ENCODE measurements around the gene SLC2A2.

Gene SLC2A2

GRCh38 chr3:171001250-171001893, 25.1 kb downstream of the SLC2A2 start:
- Histone ChIP-seq H3K4me1 (ENCODE audit: low read length) (peaks cover 6% of the 10 kb centered on the region; the same call in 1 of the 2 replicates), H3K9me3 (ENCODE audit: insufficient read depth, low read length) (no peaks in the 10 kb centered on the region), H3K9ac (ENCODE audit: low read length) (no peak overlapping the region), H2AFZ (ENCODE audit: low read depth, low read length) (no peak overlapping the region), H3K27ac (ENCODE audit: low read length) (no peak overlapping the region), H3K4me3 (ENCODE audit: low read length) (no peak overlapping the region), H3K36me3 (replicated peaks; ENCODE audit: low read depth, low read length) (no peaks in the 10 kb centered on the region), H3K79me2 (ENCODE audit: low read length) (no peaks in the 10 kb centered on the region), H3K27me3 (ENCODE audit: low read depth, low read length) (no peaks in the 10 kb centered on the region), H3K4me2 (ENCODE audit: low read length) (no peak overlapping the region), H4K20me1 (ENCODE audit: insufficient read depth, low read length) (no peaks in the 10 kb centered on the region)
- TF ChIP-seq EZH2phosphoT487 (IDR thresholded peaks at IDR 0.05; ENCODE audit: low read depth) = no peak
- TF ChIP-seq CTCF (IDR thresholded peaks at IDR 0.05; ENCODE audit: low read depth, low read length) = no peak

DNA sequence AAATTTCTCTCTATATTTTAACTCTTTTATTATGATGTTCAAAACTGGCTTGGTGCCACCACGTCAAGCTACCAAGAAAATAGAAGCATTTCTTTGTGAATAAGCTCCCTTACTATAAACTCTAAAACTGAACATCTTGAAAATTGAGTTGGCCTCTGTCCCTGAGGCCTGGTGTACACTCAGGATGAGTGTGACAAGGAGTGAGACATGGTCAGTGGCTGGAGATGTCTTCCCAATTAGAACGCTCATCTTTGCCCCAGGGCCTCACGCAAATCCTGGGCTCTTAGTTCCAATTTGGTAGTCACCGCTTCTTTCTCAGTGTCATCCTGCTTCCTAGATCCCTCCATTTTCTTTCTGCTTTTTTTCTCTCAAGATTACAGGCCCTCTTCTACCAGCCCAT, 26.2 kb downstream of the SLC2A2 start:
- no peak overlapping the region for H2AFZ ChIP-seq (ENCODE audit: low read depth, low read length)
- H3K9ac ChIP-seq (ENCODE audit: low read length) = no peak overlapping the region
- H3K36me3 ChIP-seq (replicated peaks; ENCODE audit: low read depth, low read length) = no peaks in the 10 kb centered on the region
- no peak overlapping the region for H3K27ac ChIP-seq (ENCODE audit: low read length)
- no peak overlapping the region for H3K4me2 ChIP-seq (ENCODE audit: low read length)
- H3K4me3 ChIP-seq (ENCODE audit: low read length) = no peak overlapping the region
- H3K4me1 ChIP-seq (ENCODE audit: low read length) = peaks cover 6% of the 10 kb centered on the region; the same call in 1 of the 2 replicates
- H3K79me2 ChIP-seq (ENCODE audit: low read length) = no peaks in the 10 kb centered on the region
- no peaks in the 10 kb centered on the region for H3K27me3 ChIP-seq (ENCODE audit: low read depth, low read length)
- no peak for TF ChIP-seq EZH2phosphoT487 (IDR thresholded peaks at IDR 0.05; ENCODE audit: low read depth)
- no peaks in the 10 kb centered on the region for H3K9me3 ChIP-seq (ENCODE audit: insufficient read depth, low read length)
- H4K20me1 ChIP-seq (ENCODE audit: insufficient read depth, low read length) = no peaks in the 10 kb centered on the region

DNA sequence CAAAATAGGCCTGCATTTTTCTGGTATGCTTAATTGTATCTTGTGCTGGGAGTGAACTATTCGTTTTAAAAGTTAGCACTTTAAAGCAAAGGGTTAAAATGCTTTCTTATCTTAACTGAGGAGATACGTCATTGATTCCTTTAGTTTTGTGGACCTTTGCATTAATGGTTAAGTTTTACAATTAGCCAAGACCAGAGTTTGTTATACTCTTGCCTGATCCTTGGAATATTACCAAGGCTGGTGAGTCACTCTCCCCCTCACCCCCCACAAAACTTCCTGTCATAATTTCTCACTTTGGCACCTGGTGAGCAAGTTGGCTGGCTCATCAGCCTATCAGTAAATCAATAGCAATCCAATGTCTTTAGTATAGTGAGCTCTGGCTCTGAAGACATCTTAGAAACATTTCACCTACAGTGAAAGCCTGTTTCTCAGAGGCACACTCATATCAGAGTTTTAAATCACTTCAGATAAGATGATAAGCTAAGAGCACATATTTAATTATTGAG, 26.7 kb downstream of the SLC2A2 start:
- no peak overlapping the region for H3K27ac ChIP-seq (ENCODE audit: low read length)

DNA sequence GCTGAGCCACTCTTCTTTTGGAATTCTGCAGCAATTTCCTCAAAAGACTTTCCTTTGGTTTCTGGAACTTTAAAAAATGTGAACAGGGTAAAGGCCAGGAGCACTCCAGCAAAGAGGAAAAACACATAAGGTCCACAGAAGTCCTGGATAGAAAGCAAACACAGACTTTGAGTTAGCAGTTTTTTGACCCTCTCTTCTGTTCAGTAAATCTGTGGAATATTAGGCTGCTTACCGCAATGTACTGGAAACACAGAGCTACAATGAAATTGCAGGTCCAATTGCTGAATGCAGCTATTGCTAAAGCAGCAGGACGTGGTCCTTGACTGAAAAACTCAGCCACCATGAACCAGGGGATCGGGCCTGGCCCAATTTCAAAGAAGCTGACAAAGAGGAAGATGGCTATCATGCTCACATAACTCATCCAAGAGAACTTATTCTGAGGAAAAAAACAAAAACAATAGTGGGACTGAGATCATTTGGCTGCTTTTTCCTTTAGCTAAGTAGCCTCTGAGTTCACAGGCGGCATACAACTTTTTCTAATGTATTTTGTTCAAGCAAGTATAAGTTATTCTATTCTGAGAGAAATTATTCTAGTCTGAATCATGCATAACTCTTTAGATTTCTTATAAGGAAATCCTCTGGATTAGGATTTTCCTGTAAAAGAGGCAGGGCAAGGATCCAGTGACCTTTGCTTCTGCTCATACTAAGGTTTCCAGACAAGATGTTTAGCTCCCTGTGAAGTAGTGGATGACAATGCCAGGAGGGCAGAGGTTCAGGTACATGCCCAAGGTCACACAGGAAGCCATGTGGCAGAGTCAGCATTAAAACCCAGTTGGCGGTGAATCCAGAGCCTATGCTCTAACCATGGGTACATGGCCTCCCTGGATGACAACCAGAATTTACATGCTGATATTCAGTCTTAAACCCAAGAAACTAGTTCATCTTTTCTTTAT, 28.3 kb downstream of the SLC2A2 start:
- H3K9me3 ChIP-seq (ENCODE audit: insufficient read depth, low read length) = no peaks in the 10 kb centered on the region

More for the DNA sequence above, 26.7 kb downstream of the SLC2A2 start:
- no peak overlapping the region for H2AFZ ChIP-seq (ENCODE audit: low read depth, low read length)
- H3K27me3 ChIP-seq (ENCODE audit: low read depth, low read length) = no peaks in the 10 kb centered on the region
- no peaks in the 10 kb centered on the region for H3K79me2 ChIP-seq (ENCODE audit: low read length)
- no peak overlapping the region for H3K4me3 ChIP-seq (ENCODE audit: low read length)
- no peak overlapping the region for H3K9ac ChIP-seq (ENCODE audit: low read length)
- H3K4me1 ChIP-seq (ENCODE audit: low read length) = peaks cover 6% of the 10 kb centered on the region; the same call in 1 of the 2 replicates
- no peaks in the 10 kb centered on the region for H3K9me3 ChIP-seq (ENCODE audit: insufficient read depth, low read length)
- H3K4me2 ChIP-seq (ENCODE audit: low read length) = no peak overlapping the region
- H3K36me3 ChIP-seq (replicated peaks; ENCODE audit: low read depth, low read length) = no peaks in the 10 kb centered on the region
- TF ChIP-seq CTCF (IDR thresholded peaks at IDR 0.05; ENCODE audit: low read depth, low read length) (no peak), EZH2phosphoT487 (IDR thresholded peaks at IDR 0.05; ENCODE audit: low read depth) (no peak)
- no peaks in the 10 kb centered on the region for H4K20me1 ChIP-seq (ENCODE audit: insufficient read depth, low read length)

More for the DNA sequence above, 28.3 kb downstream of the SLC2A2 start:
- Histone ChIP-seq H2AFZ (ENCODE audit: low read depth, low read length) (no peak overlapping the region), H3K4me2 (ENCODE audit: low read length) (no peak overlapping the region), H3K4me1 (ENCODE audit: low read length) (peaks cover 6% of the 10 kb centered on the region; the same call in 1 of the 2 replicates), H3K4me3 (ENCODE audit: low read length) (no peak overlapping the region), H3K79me2 (ENCODE audit: low read length) (no peaks in the 10 kb centered on the region), H3K36me3 (replicated peaks; ENCODE audit: low read depth, low read length) (no peaks in the 10 kb centered on the region), H3K27me3 (ENCODE audit: low read depth, low read length) (no peaks in the 10 kb centered on the region), H4K20me1 (ENCODE audit: insufficient read depth, low read length) (no peaks in the 10 kb centered on the region), H3K27ac (ENCODE audit: low read length) (no peak overlapping the region), H3K9ac (ENCODE audit: low read length) (no peak overlapping the region)
- no peak for TF ChIP-seq CTCF (IDR thresholded peaks at IDR 0.05; ENCODE audit: low read depth, low read length)
- no peak for TF ChIP-seq EZH2phosphoT487 (IDR thresholded peaks at IDR 0.05; ENCODE audit: low read depth)

All from OCI-LY3 (cell line).